Cardiac septum (tissue), 1 donor: ENCODE measurements around the gene CIB4. TPM values are rescaled to one million over a fixed set of nuclear protein-coding genes. Genes with fewer than 3 reads are reported as not detected.

Experiments used
- DNase-seq: peaks from one replicate; pipeline ENCODE4 v3.0.0-alpha.2; 2020; ENCODE audit warnings: low spot score
- intact Hi-C: fragments of 100-400 bp; cut with DNase I; formaldehyde crosslinking; loops from one replicate; pipeline ENCODE4 v1.14.0; 2022
- total RNA-seq: library from RNA; stranded (reverse); fragmentation: NEBNext Ultra II Directional; extraction: Animal tissue kit (Norgen Biotek cat#: 25700); gene quantifications from one replicate; pipeline ENCODE4 v1.2.1, GENCODE V29; 2021
- donor health status: DM: no; HTN: no; CAD: no.

Gene CIB4
- total RNA-seq, 1 donor from 2014 or later: not detected

DNA sequence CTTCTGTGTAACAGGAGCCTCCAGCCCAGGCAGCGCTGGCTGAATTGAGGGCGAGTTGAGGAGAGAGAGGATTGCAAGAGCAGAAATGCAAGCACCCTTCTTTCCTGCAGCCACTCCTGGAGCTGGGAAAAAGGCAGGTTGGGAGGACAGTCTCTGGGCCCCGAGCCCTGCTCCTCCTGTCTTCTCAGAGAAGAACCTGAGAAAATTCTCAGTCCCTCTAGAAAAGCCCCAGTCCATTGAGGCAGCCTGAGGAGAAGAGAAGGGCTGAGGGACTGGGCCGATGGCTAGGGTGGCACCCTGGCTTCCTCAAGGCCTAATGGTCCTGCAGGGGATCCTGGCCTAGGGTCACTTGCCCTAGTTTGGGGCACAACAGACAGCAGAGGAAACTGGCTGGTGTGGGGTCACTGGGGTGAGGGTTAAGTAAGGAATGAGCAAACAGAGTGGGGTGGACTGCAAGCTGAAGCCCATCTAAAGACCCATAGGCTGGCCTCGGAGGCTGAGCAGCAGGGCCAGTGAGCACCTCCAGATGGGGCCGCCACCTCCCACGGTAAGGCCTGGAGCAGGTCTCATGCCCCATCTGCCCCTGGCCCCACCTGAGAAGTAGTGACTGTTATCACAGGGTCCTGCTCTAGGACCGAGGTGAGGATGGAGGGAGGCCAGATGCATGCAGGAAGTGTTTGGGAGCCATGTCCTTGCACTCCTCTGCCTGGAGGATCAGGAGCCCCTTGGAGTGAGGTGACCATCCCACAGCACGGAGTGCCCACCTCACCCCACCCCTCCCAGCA lies 12.4 kb downstream of the CIB4 start:
- DNase-seq: no peak
- intact Hi-C loops: no loop called here

- intact Hi-C loops: no loop called here
- DNase-seq: peak; percentile 59
Measured at GRCh38 chr2:26627350-26628105, 13.6 kb downstream of the CIB4 start.

- intact Hi-C loops: no loop called here
- no peak for DNase-seq
Measured at GRCh38 chr2:26626606-26627005, 14.6 kb downstream of the CIB4 start.

GRCh38 chr2:26623541-26624495 lies 17.3 kb downstream of the CIB4 start:
- no peak for DNase-seq
- intact Hi-C loops: no loop called here

GRCh38 chr2:26621469-26622199 lies 19.5 kb downstream of the CIB4 start:
- DNase-seq: no peak
- intact Hi-C loops: no loop called here

DNA sequence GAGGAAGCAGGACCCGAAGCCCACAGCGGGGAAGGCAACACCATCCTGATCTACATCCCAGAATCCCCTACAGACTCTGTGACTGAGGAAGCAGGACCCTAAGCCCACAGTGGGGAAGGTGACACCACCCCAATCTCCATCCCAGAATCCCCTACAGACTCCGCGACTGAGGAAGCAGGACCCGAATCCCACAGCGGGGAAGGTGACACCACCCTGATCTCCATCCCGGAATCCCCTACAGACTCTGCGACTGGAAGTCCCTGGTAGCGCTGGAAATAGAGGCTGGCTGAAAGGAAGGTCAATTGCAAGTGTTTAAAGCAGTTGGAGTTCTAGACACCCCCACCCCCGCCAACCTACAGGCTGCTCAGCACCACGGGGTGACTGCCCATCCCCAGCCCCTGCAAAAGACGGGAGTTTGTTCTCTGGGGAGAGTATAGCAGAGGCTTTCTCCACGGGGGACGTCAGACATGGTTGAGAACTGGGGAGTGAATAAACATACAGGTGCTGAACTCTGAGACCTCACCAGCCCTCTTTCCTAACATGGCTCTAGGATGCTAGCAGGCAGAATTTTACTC lies 21.0 kb downstream of the CIB4 start:
- no peak for DNase-seq
- intact Hi-C loops: no loop called here

DNA sequence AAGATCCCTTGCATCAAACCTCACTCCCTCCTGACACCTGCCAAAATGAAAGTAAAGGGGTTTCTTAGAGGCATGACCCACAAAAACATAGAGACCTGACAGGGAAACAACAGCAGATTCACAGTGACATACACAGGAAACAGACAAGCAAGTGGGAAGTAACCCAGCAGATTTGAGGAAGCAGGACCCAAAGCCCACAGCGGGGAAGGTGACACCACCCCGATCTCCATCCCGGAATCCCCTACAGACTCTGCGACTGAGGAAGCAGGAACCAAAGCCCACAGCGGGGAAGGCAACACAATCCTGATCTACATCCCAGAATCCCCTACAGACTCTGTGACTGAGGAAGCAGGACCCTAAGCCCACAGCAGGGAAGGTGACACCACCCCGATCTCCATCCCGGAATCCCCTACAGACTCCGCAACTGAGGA lies 21.6 kb downstream of the CIB4 start:
- intact Hi-C loops: no loop called here
- no peak for DNase-seq

DNA sequence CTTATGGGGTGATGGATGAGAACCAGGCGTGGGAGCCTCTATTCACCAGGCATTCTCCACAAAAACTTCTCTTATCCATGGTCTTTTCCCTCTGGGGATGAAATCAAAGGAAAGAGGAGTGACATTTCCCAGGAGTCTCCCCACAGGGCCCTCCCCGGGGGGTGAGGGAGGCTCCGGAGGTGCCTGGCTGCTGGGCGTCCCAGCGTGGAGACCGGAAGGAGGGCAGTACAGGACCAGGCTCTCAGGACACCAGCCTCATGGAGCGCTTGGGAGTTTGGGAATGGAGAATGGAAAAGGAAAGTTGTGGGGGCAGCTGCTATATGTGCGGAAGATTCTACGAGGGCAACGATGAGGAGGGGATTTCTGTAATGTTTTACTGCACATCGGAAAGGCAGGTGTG lies 22.1 kb downstream of the CIB4 start:
- DNase-seq: no peak
- intact Hi-C loops: no loop called here

- no peak for DNase-seq
- intact Hi-C loops: no loop called here
Measured at GRCh38 chr2:26618611-26619010, 22.6 kb downstream of the CIB4 start.

DNA sequence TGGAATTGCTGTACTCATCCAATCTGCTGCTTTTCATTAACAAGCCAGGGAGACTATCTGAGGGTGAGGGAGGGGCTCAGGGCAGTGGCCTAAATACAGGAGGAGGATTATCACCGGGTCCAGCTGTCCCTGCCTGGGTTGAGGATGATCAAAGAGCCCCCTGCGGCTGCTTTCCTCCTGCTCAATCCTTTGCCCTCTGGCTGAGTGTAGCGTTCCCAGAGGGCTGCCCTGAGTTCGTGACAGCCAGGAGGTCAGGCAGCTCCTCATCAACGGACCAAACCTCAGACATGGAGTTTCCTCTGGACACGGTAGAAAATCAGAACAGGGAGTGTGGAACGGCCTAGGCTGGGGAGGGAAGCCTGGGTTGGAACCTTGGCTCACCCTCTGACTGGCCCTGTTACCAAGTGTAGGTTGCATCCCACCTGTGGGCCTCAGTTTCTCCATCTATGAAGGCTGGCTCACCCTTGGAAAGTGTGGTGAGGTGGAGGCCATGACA lies 23.5 kb downstream of the CIB4 start:
- DNase-seq: no peak
- intact Hi-C loops: no loop called here

DNA sequence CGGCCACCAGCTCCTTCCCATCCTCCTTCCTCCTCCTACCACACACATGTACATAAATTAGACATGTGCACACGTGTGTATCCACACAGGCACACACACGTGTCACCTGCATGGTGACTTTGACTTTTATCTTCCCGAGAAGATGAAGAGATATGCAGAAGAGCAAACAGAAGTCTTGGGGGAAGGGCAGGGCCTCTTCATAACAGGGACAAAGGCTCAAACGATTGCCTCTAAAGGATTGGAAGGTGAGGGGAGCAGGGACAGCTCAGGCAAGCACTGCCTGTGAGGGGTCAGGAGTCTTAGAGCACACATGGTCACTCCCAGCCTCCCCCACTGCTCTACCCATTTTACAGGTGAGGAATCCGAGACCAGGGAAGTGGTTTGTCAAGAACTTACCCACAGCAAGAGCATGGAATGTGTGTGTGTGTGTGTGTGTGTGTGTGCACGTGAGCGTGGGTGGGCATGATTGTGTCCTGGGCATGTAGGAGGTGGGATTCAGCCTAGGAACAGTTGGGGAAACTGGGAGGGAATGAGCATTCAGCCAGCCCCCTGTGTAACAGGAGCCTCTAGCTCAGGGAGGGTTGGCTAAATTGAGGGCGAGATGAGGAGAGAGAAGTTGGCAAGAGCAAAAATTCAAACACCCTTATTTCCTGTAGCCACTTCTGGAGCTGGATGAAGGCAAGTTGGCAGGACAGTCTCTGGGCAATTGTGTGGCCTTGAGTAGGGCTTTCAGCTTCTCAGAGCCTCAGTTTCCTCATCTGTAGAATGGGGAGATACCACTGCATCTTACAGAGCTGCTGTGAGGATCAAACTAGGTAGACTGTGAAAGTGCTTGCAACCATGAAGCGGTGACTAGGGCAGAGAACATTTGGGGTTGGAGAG lies 24.2 kb downstream of the CIB4 start:
- intact Hi-C loops: no loop called here
- DNase-seq: no peak

DNA sequence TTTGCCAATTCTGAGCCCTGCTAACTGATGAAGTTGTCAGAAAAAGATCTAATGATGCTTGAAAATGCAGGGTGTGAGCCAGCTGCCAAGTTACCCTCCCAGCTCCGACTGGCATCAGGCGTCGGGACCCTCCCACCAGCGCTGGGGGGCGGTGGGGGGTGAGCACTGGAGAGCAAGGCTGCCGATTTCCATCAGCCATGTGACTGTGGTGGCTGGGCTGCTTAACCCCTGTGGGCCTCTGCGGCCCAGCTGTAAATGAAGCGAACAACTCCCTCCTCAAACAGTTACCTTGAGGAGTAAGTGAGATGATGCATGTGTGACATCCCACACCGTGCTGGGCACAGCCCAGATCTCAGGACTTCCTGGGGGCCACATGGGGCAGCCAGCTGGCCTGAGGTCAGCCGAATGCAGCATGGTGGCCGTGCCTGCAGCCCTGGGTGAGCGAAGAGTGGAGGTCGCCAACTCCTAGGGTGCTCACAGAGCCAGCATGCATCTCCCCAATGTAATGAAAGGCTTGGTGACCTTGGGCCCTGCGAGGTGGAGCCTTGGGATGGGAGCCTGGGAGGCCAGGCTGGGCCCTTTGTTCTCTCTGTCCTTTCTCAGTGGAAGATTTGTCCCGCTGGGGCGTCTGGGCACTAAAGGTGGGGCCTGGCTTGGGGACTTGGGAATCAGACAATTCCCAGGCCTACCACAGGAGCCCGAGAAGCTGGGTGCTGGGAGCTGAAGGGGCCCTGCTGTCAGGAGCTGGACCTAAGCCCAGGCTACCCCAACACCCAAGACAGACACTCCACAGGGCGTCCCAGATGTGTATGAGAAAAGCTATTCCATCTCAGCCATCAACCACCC lies 25.1 kb downstream of the CIB4 start:
- no peak for DNase-seq
- intact Hi-C loops: no loop called here

DNA sequence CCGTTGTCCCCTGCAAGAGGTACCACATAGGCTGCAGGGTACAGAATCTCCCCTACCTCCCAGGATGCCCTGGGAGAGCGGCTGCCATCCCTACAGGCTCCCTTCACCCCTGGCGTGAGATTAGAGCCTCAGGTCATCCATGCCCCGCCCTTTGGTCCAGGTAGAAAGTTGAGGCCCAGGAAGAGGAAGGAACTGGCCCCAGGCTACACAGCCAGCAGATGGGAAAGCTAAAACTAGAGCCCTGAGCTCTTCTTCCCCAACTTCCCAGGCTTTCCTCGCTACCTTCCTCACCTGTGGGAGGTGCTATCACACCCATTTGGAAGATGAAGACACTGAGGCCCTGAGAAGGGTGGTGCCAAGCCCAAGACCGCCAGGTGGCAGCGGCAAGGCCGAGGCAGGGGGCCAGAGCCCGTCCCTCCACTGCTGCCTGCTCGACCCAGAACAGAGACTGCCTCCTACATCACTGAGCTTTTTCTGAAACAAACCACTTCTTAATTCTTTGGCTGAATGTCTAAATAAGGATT lies 25.8 kb downstream of the CIB4 start:
- DNase-seq: no peak
- intact Hi-C loops: no loop called here

DNA sequence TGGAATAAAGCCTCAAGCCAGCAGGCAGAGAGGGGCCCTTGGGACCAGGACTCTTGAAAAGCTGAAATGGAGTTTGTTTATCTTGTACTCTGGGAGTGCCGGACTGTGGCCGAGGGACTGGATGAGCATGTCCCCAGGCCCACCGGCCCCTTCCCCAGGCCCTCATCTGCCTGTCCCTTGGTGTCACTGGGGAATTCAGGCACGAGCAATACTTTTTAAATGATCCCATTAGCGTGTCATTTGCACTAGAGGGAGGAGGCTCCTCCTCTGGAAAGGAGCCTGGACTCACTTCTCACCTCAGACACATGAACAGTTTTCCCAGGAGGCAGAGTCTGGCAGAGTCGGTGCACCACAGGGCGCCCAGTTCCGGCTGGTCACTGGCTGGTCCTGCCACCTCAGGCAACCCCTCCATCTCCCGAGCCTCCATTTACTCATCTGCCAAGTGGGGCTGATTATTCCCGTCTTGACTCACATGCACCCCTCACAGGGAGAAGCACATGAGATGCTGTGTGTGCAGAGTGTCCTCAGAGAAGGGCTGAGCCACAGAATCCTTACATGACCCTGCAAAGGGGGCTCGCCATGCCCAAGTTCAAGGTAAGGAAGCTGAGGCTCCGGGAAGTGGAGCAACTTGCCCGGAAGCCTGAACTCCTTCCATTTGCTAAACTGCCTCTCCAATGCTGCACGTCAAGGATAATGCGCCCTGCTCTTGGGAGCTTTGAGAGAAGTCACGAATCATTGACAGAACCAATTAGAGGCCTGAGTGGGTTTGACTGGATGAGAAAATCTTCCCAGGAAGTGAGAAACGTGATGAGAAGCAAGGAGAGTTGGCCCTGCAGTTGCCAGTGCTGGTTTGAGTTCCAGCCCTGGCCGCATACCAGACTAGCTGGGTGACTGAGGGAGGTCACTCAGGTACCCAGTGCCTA lies 26.7 kb downstream of the CIB4 start:
- no peak for DNase-seq
- intact Hi-C loops: no loop called here

DNA sequence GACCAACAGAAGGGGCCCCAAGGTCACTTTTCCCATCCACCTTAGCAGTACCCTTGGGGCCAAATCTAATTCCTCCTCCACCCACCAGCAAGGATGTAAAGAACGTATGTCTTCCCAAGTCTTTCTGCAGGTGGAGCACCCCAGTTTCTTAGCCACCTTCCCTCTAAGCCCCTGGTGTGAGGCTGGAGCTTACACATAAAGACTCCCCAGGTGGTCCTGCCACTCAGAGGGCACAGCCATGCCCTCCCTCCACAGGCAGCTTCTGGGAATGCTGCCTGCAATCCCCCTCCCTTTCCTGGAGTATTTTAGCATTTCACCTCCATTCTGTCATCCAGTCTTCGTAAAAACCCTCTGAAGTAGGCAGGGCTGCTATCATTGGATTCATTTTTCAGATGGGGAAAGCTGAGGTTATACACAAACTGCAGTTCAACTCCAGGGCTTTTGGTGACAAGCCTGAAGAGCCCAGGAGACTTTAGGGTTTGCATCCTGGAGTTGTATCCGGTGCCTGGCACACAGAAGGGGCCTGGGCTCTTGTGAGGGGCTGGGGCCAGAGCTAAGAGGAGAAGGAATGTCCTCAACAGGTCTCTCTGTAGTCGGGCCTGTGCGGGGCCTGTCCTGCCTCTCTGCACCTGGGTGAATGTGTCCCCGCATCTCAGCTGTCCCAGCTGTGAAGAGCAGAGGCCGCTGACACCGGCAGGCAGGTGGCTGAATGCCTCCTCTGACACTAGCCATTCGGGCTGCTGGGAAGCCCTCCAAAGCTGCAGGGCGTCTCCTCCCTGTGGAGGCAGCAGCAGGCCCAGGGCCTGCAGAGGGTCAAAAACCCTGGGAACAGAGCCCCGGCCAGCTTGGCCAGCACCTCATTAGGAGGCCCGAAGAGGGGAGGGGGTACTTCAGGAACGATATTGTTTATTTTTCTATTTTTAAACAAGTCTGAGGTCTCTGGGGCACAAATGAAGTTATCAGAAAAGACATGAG lies 27.6 kb downstream of the CIB4 start:
- no peak for DNase-seq
- intact Hi-C loops: no loop called here
